ENCODE results near the gene HABP2.

The HABP2 gene

GRCh38 chr10:113552701-113553100, at the start of gene HABP2:
Gene HABP2 (plus strand): TSS chr10:113553053. CDS start chr10:113553122, 69 bp downstream.
- DNase-seq, result no peak

- DNase-seq, result no peak
Measured at GRCh38 chr10:113503930-113504329, 48.9 kb upstream of the HABP2 start.

- no peak for DNase-seq
Measured at GRCh38 chr10:113504423-113504822, 48.4 kb upstream of the HABP2 start.

DNA sequence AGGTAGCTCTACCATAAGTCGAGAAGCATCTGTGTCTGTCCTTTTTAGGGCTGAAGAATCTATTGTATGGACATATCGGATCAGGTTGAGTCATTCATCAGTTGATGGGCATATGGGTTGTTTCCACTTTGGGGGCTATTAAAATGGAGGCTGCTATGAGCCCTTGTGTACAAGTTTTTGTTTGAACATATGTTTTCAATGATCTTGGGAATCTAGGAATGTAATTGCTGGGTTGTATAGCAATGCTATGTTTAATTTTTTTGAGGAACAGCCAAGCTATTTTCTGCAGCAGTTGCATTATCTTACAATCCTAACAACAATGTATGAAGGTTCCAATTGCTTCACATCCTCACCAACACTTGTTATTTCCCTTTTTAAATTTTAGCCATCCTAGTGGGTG, 46.4 kb upstream of the HABP2 start:
- no peak for DNase-seq

GRCh38 chr10:113511419-113511818, 41.4 kb upstream of the HABP2 start:
- DNase-seq, result no peak

DNA sequence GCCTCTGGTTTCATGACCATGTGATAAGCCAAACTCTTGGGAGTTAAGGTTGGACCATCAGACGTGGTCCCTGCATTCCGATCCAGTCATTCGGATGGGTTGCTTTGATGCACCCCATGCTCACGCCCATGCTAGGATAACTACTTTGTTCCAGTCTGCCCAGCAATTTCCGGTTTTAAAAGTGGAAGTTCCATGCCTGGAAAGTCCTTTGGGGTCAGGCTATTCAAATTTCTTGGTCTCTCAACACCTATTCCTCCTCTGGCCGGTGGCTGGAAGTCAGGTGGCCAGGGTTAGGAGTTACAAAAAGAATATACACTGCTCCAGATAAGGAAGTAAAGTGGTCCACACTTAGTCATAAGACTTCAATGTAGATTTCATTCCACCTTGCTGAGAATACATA, 37.7 kb upstream of the HABP2 start:
- DNase-seq, result no peak

DNA sequence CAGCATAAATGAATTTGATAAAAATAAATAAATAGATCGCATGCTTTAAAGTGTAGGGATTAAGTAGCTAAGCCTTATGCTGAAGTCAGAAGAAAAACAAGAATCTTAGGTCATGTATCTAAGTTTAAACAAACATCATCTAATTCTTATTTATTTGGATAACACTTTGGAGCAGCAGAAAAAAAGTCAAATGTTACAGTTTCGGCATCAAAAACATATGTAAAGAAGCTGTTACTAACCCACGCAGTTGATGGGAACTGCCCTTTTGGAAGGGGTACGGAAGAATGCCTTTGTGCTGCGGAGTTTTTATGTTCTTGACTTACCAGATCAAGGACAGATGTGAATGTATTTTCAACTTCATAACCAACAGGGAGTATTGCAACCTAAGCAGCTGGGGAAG, 37.3 kb upstream of the HABP2 start:
- no peak for DNase-seq

- no peak for DNase-seq
Measured at GRCh38 chr10:113516061-113516460, 36.8 kb upstream of the HABP2 start.

GRCh38 chr10:113517165-113517900, 35.5 kb upstream of the HABP2 start:
- DNase-seq, result no peak

- no peak for DNase-seq
Measured at GRCh38 chr10:113517901-113518260, 35.0 kb upstream of the HABP2 start.

GRCh38 chr10:113518415-113518814, 34.4 kb upstream of the HABP2 start:
- no peak for DNase-seq

DNA sequence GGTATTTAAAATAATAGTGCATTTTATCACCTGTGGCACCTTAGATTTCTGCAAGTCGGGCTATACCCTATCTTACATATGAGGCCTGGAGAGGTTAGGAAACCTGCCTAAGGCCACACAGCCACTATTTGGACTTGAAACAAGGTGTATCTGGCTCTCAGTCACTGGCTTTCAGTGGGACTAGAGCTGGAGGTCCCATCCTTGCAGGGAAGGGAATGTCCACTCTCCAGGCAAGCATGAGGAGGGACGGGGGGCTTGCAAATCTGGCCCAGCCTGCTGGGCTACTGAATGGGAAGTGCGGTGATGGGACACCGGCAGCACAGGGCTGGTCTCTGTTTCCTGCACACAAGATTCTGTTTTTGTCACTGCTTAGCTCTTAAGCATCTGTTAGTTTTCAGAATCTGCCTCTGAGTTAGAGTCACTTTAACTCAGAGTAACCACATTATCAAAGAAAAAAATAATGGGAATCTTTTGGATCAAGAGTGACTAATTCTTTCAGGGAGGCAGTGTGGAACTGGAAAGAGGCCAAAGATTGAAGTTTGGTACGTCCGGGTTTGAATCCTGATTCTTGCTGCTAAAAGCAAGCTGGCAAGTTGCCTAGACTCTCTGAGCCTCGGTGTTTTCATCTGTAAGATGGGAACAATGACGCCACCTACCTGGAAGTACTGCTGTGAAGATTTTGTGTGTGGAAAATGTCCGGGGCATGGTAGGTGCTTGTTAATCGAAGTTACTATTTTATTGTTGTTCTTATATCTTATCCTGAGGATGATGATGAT, 33.8 kb upstream of the HABP2 start:
- DNase-seq, result no peak

GRCh38 chr10:113519681-113520115, 33.2 kb upstream of the HABP2 start:
- DNase-seq, result no peak

- no peak for DNase-seq
Measured at GRCh38 chr10:113520261-113520660, 32.6 kb upstream of the HABP2 start.

GRCh38 chr10:113520690-113521474, 32.0 kb upstream of the HABP2 start:
- peak; percentile 61 for DNase-seq

DNA sequence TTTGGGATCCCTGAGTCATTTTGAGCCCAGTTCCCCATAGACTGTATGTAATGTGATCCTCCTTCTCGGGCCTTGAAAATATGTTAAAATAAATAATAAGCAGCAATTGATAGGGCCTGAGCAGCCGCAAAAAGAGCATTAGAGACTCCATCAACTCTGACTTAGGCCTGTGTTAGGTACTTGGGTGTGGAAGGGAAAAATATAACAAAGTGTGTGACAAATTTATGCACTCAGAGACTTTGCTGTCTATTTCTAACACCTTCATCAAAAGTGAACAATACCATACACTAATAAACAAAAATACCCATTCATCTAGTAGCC, 31.4 kb upstream of the HABP2 start:
- no peak for DNase-seq

GRCh38 chr10:113522460-113522859, 30.4 kb upstream of the HABP2 start:
- DNase-seq, result no peak

- DNase-seq, result peak; percentile 16
Measured at GRCh38 chr10:113523071-113523470, 29.8 kb upstream of the HABP2 start.

GRCh38 chr10:113523628-113524027, 29.2 kb upstream of the HABP2 start:
- no peak for DNase-seq

DNA sequence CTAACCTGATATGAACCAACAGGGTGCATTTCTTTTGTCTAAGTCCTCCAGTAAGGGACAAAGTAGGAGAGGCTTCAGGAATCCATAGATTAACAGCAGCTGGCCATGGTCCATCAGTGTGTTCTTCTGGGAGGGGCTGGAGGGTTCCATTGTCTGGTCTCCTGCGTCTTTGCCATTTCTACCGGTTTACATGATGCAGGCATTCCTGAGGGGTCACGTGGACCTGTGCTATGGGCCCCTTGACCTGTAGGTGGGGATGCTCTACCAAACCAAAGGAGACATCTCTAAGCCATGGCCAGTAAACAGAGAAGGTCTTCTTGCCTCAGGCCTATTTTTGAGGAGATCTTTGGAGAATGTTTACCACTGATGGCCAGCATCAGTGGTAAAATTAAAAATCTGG, 28.7 kb upstream of the HABP2 start:
- DNase-seq, result no peak

- DNase-seq, result peak; percentile 1
Measured at GRCh38 chr10:113524539-113525490, 28.0 kb upstream of the HABP2 start.

- no peak for DNase-seq
Measured at GRCh38 chr10:113525713-113526112, 27.1 kb upstream of the HABP2 start.

Measured in midbrain (tissue), 1 donor.